Right lobe of liver (tissue), 4 donors: ENCODE data around the gene LDHB.

Source experiments
- POLR2A ChIP-seq: fragments of 450-650 bp; IDR thresholded peaks from one replicate; pipeline ENCODE4 v1.6.1; 2017; ENCODE audit warnings: antibody characterized with exemption, mild to moderate bottlenecking
- TF ChIP-seq, protein P1 (sequence below), 4 donors: fragments of 200-600 bp in 3 of 4; fragments of 450-650 bp in 1 of 4; IDR thresholded peaks; one replicate each; pipeline versions ENCODE4 v1.5.1 to v1.8.0; 2016 to 2022; ENCODE audit warnings: antibody characterized with exemption in 4 of 4, mild to moderate bottlenecking in 2 of 4
- donor health status: DM: no; HTN: no; CAD: no.
- donor health status: DM: no; HTN: no; CAD: no.
- donor health status: DM: no; HTN: yes; CAD: no.

DNA sequence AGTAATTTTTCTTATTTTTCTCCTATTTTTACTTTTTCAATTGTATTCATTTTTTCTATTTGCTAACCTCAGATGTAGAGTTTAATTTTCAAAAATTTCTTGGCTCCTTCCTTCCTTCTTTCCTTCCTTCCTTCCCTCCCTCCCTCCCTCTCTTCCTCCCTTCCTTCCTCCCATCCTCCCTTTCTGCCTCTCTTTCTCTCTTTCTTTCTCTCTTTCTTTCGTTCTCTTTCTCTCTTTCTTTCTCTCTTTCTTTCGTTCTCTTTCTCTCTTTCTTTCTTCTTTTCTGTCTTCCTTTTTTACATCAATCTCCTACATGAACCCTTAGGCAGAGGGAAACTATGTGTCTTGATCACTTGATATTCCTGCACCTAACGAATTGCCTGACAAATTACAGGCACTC, 40.6 kb downstream of the LDHB start:
- TF ChIP-seq, protein P1, sequence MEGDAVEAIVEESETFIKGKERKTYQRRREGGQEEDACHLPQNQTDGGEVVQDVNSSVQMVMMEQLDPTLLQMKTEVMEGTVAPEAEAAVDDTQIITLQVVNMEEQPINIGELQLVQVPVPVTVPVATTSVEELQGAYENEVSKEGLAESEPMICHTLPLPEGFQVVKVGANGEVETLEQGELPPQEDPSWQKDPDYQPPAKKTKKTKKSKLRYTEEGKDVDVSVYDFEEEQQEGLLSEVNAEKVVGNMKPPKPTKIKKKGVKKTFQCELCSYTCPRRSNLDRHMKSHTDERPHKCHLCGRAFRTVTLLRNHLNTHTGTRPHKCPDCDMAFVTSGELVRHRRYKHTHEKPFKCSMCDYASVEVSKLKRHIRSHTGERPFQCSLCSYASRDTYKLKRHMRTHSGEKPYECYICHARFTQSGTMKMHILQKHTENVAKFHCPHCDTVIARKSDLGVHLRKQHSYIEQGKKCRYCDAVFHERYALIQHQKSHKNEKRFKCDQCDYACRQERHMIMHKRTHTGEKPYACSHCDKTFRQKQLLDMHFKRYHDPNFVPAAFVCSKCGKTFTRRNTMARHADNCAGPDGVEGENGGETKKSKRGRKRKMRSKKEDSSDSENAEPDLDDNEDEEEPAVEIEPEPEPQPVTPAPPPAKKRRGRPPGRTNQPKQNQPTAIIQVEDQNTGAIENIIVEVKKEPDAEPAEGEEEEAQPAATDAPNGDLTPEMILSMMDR (IDR thresholded peaks at IDR 0.05): no peak
- no peak for TF ChIP-seq POLR2A
